Smooth muscle cell of the brain vasculature (primary cell): ENCODE results near the gene C1orf21.

Experiments
- DNase-seq: peaks from one replicate; pipeline ENCODE4 v3.0.0-alpha.2; 2012; ENCODE audit warnings: low read depth, low spot score

C1orf21 gene

GRCh38 chr1:184555665-184556641, 169.1 kb downstream of the C1orf21 start:
- DNase-seq = no peak

- DNase-seq = no peak
Measured at GRCh38 chr1:184556665-184557064, 169.8 kb downstream of the C1orf21 start.

- no peak for DNase-seq
Measured at GRCh38 chr1:184557423-184558347, 170.9 kb downstream of the C1orf21 start.

DNA sequence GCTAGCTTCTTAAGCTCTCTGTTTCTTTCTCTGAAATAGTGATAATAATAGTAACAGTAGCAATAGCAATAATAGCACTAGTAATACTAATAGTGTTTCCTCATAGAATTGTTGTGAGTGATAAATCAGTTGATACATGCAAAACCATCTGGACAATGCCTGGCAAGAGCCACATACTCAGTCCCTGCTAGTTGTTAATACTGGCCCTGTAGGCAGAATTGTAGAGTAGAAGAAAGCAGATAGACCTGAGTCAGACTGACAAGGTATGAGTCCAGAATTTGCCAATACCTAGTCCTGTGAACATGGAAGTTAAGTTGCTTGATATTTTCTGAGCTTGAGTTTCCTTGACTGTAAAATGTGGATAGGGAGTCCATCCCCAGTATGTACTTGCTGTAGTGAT, 171.9 kb downstream of the C1orf21 start:
- no peak for DNase-seq

DNA sequence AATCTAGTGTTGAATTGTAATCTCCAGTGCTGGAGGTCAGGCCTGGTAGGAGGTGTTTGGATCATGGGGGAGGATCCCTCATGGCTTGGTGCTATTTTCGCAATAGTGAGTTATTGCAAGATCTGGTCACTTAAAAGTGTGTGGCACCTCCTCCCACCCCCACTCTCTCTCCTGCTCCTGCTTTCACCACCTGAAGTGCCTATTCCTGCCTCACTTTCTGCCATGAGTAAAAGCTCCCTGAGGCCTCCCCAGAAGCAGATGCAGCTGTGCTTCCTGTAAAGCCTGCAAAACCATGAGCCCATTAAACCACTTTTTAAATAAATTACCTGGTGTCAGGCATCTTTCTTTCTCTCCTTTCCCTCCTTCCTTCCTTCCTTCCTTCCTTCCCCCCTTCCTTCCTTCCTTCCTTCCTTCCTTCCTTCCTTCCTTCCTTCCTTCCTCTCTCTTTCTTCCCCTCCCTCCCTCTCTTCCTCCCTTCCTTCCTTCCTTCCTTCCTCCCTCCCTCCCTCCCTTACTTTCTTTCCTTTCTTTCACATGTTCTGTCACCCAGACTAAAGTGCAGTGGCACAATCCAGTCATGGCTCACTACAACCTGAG, 172.4 kb downstream of the C1orf21 start:
- no peak for DNase-seq

GRCh38 chr1:184562806-184563205, 176.0 kb downstream of the C1orf21 start:
- no peak for DNase-seq

DNA sequence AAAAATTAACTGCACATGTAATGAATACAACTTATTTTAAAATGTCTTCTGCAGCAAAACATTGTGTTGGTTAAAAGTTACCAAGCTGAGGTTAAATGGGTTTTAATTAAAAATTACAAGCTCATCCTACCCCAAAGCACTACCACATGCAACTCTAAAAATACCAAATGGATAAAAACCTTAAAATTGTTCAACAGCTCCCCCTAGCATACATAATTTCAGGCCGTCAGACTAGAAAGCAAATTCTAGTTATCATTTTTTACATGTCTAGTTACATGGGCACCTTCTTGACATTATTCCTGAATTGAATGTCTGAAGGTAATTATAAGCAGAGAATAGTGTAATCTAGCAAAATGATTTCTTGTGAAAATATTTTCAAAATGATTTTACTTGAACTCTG, 176.5 kb downstream of the C1orf21 start:
- DNase-seq = no peak

- no peak for DNase-seq
Measured at GRCh38 chr1:184567009-184567408, 180.2 kb downstream of the C1orf21 start.

DNA sequence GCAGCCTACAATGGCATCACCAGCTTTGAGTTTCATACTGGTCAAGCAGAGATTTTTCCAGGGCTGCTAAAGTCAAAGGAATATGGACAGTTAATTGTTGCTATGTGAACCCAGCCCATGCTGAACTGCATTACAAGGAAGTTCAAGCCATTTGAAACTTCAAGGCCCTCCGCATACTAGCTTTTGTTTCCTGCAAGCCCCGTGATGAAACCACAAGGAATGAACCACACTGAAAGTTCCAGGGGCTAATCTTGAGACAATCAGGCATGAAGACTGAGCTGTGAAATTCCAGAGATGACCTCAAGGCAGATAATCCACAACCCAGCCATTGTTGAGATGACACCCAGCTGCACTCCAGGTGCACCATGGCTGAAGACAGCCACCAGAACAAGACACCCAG, 180.8 kb downstream of the C1orf21 start:
- DNase-seq = no peak

DNA sequence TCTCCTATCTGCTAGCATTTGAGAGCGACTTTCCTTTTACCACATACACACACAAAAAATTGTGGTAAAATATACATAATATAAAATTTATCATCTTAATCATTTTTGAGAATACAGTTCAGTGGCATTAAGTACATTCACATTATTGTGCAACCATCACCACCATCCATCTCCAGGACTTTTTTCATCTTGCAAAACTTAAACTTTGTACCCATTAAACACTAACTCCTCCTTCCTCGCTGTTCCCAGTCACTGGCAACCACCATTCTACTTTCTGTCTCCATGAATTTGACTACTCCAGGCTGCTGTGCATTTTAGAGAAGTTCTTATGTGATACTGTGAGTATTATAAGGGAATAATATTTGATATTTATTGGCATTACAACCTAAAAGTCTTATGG, 181.3 kb downstream of the C1orf21 start:
- no peak for DNase-seq

GRCh38 chr1:184569106-184569505, 182.3 kb downstream of the C1orf21 start:
- DNase-seq = no peak

GRCh38 chr1:184574588-184574987, 187.8 kb downstream of the C1orf21 start:
- DNase-seq = no peak

GRCh38 chr1:184576822-184577221, 190.0 kb downstream of the C1orf21 start:
- no peak for DNase-seq

GRCh38 chr1:184577319-184577718, 190.5 kb downstream of the C1orf21 start:
- DNase-seq = no peak

GRCh38 chr1:184582411-184582810, 195.6 kb downstream of the C1orf21 start:
- DNase-seq = no peak

GRCh38 chr1:184583849-184584248, 197.0 kb downstream of the C1orf21 start:
- DNase-seq = no peak

- DNase-seq = no peak
Measured at GRCh38 chr1:184588701-184589100, 201.9 kb downstream of the C1orf21 start.

DNA sequence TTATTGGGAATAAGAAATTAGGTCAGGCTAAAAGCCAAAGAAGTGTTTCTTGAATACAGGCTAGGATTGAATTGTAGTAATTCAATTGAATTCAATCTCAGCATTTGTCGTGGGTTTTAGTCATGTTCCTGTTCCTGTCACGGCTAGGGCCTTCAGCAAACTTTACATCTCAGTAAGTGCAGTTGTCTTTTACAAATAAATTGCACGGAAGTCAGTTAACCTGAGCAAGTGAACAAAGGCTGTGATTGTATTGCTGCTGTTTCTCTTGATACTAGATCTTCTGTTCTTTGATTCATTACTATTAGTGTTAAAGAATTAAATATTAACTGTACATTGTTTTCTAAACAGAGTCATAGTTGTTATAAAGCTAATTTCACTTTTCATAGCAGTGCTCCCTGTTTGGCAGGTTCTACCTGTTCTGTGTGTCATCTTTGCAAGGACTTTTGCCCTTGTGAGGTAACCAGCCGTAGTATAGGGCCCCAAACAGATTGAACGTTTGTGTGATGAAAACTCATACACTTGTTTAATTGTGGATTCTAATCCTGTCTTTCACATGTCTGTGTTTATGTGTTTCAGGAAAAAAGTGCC, 203.4 kb downstream of the C1orf21 start:
- no peak for DNase-seq

- DNase-seq = no peak
Measured at GRCh38 chr1:184593597-184593996, 206.8 kb downstream of the C1orf21 start.

DNA sequence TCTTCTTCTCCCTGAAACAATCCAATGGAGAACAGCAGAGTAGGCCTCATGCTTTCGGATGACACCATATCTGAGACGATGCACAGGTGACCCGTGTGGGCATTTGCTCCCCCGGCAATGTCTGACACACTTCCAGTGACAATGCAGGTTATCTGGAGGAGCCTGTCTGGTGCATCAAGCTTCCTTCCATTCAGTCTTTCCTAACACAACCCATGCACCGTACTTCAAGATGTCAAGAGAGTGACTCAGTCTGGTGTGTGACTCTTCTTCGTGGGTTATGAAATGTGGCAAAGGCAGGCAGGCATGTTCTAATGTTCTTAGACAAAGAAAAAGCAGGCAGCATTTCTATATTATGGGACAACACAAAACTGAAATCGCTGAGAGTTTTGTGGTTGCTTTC, 208.8 kb downstream of the C1orf21 start:
- DNase-seq = no peak

DNA sequence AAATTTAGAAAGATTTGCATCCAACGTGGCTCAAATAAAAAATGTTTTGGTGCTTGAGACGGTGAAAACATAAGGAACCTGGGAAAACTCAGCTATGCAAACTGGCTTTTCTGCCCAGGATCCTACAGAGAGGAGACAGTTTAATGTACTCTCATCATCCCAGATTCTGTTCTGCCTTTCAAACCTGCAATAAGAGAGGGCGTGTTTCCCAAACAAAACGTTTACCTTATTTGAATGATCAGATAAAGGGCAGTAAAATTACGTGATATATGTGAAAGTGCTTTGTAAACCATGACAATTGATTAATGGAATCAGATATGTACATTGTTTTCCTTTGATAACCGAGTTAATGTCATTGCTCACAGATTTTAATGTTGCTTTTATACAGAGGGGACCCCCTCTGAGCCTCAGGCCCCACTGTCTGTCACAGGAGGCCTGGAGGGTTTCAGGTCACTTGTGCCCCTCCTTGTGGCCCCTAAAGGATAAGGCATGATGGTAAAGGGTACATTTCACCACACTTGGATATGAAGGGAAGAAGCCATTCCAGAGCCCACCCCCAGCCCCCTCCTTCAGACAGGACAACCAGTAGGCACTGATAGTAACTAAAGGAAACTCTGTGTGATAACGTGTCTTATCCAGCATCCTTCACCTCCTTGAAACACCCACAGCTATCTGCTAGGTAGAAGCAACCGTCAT, 210.3 kb downstream of the C1orf21 start:
- no peak for DNase-seq
